Measurements from ENCODE around the gene TUSC2.

TUSC2 gene

DNA sequence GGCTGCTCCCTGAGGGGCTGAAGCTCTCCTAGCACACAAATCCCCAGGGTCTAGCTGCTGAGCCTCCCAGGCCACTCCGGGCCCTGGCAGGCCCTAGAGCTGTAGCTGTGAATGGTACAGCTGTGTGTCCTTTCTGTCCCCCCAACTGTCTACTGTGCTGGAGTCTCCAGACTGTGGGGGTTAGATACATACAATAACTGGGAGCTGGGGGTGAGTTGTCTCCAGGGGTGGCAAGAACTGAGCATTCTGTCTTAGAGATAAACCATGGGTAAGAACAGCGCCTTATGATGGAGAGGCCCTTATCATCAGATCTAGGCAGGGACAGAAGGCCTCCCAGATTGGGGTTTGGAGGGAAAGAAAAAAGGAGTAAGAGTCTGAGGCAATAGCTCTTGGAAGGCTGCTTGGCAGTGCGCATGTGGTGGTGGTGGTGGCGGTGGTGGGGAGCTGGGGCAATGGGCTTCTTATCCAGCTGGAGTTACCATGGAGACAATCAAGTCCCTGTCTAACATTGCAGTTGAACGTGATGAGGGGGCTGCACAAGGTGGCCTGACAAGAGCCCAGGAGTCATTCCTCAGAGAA is 26.3 kb upstream of the TUSC2 start:
- DNase-seq (ENCODE audit: low spot score), result no peak

DNA sequence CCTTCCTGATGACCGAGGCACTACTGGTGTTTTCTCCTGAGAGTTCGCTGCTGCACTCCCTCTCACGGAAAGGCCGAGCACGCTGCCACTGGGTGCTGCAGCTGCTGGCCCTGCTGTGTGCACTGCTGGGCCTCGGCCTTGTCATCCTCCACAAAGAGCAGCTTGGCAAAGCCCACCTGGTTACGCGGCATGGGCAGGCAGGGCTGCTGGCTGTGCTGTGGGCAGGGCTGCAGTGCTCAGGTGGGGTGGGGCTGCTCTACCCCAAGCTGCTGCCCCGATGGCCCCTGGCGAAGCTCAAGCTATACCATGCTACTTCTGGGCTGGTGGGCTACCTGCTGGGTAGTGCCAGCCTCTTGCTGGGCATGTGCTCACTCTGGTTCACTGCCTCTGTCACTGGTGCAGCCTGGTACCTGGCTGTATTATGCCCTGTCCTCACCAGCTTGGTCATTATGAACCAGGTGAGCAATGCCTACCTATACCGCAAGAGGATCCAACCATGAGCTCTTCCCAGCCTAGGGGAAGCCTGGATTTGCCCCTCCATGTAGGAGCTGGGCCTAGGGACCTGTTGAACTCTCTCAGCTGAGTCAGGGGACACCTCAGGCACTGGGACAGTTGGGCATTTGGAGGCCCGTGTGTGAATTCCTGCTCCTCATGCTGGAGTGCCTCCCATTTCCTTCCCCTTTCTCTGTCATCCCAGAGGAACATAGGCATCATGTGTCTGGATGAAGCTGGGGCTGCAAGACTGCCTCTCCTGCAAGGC is 25.4 kb upstream of the TUSC2 start:
- no peak for DNase-seq (ENCODE audit: low spot score)

DNA sequence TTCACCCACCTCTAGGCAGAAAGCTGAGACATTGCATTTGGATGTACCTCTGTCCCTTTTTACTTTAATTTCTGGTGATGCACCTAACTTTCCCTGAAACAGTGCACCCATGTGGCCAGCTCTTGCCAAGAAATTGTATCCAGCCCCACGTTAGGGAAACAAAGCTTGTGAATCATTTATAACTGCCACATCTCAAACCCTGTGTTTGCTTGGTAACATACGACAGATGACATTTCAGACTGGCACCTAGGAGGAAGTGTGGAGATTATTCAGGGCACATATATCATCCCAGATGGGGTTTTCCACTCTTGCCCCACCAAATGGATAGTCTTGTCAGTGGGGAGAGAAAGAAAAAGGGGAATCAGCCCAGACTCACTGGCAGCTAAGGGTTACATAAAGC is 24.8 kb upstream of the TUSC2 start:
- no peak for DNase-seq (ENCODE audit: low spot score)

DNA sequence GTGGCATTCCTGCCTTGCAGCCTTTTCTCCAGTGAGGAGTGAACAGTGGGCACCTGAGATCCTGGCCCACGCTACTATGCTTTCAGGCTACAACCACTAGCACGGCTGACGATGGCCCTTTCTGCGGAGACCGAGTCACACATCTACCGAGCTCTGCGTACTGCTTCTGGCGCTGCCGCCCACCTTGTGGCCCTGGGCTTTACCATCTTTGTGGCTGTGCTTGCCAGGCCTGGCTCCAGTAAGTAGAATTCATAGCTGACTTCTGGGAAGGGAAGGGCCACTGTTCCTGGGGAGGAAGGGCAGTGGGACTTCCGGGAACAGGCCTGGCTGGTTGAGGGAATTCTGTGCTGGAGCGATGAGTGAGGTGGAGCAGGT is 23.3 kb upstream of the TUSC2 start:
- no peak for DNase-seq (ENCODE audit: low spot score)

DNA sequence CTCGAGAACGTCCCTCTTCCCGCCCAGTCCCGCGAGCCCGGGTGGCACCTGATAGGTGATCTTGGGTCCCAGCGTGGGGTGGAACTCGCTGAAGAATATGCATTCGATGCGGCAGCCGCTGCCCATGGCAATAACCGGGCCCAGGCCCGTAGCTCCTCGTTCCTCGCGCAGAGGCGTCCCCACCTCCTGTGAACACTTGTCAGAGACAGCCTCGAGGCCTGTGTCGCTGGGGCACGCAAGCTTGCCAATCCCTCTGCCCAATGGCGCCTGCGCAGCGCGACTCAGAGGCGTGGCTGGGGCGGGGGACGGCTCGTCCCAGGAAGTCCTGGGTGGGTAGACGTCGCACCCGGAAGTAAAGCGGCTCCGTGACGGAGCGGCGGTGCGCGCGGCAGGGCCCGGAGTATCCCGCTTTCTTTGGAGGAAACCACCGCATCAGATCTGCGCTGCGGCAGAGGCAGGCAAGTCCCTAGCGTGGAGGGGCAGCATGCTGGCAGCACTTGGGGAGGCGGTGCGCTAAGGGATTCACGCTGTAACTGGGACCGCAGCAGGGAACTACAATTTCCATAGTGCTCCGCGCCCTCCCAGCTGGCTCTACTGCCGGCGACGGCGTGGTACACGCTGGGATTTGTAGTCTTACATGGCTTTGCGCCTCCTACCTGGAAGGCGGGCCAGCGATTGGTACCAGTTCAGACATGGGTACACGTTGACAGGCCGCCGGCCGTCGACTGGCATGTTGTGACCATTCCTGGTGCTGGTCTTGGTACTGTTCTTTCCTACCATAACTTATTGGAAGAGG is 22.7 kb upstream of the TUSC2 start, which contains the start of the genes CYB561D2 and NPRL2:
TSS of gene CYB561D2 (plus strand) at position 336 of the 796 bp plus-strand sequence. CDS start 572 bp downstream, outside the sequence.
TSS of gene NPRL2 (minus strand) at position 249 of the 796 bp plus-strand sequence. CDS start at position 126, 123 bp downstream.
- DNase-seq (ENCODE audit: low spot score), result peak; percentile 97

DNA sequence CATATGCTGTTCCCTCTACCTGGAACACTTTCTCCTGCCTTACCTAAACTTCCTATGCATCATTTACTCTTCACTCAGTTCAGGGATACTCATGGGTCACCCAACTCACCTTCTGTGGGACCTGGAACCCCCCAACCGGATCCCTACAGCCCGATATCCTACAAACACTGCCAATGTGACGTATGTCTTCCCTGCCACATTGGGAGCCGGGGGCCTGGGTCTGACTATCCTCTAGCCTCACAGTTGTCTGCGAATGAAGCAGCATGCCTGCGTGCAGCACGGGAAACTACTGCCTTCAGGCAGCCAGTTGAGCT is 22.1 kb upstream of the TUSC2 start:
- no peak for DNase-seq (ENCODE audit: low spot score)

DNA sequence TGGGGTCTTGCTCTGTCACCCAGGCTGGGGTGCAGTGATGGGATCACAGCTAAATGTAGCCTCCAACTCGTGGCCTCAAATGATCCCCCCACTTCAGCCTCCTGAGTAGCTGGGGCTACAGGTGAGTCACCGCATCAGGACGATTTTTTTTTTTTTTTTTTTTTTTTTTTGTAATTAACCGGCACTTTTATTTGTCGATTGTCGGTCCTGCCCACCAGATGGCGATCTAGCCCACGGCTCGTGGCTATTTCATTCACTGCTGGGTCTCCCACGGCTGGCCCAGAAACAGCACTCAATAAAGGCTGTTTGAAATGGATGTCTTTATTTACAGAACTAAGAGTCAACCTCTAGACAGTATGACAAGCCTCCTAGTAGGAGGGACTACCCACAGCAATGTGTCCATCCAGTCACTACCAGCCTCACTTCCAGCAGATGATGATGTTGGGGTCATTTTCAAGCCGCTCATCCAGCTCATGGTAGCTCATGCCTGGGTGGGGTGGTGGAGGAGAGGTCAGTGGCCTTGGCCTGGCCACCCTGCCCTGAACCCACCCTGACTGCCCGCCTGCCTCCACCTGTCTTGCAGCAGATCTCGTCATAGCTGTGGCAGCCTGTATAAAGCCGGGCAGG is 19.3 kb upstream of the TUSC2 start:
- peak; percentile 74 for DNase-seq (ENCODE audit: low spot score)

DNA sequence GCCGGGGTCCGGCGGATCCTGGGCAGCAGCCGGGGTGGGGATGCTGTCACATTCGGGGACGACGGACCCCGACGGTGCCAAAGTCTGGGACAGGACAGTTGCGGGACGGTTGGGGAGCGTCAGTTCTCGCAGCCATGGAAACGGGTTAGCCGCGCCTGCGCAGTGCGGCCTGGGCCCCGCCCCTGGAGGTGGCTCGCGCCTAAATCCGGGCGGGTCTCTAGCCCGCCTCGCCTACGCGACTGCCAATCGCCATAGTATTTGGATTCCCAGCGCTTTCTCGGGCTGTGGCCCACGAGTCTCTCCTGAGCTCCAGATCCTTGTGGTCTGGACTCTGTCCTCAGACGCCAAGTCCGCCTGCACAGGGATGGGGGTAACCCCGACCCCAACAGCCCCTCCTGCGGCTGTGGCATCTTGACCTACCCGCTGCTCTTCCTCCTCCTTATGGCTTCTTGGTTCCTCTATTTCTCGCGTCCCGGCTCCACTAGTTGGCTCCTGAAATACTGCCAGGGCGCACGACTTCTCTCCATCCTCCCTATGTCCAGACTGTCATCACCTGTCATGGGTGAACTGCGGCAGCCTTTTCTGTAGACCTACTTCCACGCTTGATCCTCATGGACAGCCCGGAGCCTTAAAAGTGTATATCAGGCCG is 17.7 kb upstream of the TUSC2 start, which contains the start of gene ZMYND10:
TSS of gene ZMYND10 (minus strand) at position 147 of the 649 bp plus-strand sequence. CDS start 153 bp downstream, outside the sequence.
- DNase-seq (ENCODE audit: low spot score), result peak; percentile 94

DNA sequence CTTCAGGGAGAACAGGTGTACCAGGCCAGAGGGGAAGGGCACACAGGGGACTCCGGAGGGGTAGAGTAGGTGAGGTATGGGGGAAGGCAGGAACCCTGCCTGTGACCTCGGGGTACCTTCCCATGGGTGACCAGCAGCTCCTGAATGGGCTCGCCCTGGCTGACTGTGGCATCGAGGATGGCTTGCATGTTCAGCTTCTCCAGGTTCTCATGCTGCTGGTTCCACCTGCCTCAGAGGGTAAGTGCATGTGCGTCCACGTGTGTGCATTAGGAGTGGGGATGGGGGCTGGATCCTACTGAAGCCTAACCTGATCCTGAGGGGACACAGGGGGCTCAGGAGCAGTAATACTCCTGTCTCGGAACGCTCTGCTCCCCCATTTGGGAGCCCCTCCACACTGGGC is 17.0 kb upstream of the TUSC2 start:
- DNase-seq (ENCODE audit: low spot score), result no peak

DNA sequence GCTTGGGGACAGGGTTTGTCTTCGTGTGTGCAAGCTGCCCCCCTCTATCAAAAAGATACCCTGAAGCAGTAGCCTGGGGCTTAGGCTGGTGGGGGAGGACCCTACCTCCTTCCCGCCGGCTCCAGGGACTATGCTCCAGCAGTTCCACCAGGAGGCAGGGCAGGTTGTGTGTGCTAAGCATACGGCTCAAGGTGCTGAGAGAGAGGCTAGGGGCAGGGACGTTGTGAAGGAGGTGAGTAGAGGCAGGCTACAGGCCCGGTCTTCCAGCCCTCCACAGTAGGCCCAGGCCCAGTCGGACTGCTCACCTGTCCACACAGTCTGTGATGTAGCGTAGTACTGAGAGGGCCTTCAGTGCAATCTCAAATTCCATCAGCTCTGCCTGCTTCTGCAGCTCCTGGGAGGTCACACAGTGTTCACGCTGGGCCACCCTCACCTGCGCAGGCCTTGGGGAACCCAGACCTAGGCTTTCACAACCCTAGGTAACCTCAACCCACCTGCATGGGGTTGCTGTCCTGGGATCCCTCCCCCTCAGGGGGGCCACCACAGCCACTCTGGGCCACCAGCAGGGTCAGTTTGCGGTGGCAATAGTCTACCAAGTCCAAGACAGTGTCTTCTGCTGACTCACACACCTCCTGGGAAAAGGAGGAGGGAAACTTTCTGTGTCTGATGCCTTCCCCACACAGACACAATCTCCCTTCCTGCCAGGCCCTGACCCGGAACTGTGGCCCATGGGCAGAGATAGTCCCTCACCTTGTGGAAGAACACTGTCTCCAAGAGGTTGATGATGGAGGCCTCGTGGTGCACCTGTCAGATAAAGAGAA is 15.0 kb upstream of the TUSC2 start:
- no peak for DNase-seq (ENCODE audit: low spot score)

DNA sequence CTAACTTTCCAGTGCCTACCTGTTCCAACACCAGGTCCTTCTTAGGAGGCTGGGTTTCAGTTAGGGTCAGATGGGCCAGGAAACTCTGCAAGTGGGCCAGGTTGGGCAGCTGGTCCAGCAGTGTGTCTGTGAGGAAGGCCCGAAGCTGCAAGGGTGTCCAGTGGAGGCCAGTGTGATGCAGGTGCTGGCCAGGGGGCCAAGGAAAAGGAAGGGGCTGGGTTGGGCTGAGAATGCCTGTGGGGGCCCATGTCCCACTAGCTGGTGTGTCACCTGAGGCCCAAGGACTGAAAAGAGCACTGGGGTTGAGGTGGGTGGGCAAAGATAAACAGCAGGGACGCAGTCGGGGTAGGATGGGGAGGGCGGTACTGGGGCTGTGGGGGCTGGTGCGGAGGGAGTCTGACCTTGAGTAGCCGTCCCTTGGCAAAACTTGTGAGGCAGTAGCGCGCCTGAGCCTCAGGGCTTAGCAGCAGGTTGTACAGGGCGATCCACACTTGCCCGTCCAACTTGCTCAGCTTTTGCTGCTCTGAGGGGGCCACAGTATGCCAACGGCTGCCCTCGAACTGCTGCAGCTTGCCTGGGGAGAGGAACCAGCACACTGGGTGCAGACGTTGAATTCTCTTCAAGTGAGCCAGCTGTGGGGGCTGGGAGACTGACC is 14.1 kb upstream of the TUSC2 start:
- DNase-seq (ENCODE audit: low spot score), result no peak

DNA sequence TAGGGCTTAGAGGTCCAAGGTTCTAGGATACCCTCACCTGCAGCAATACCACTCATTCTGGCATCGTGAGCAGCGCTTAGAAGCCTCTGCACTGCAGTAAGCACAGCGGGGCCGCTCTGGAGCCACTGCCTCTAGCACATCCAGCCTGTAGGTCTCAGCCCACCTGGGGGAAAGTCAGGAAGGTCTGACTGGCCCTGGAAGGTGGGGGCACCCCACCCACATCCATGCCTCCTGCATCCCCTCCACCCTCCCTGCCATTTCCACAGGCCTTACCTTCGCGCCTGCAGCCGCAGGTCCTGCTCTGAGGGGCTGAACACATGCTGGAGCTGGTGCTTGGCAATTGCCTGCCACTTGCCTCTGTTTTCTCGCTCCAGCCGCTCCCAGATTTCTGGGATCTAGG is 13.5 kb upstream of the TUSC2 start:
- DNase-seq (ENCODE audit: low spot score), result no peak

DNA sequence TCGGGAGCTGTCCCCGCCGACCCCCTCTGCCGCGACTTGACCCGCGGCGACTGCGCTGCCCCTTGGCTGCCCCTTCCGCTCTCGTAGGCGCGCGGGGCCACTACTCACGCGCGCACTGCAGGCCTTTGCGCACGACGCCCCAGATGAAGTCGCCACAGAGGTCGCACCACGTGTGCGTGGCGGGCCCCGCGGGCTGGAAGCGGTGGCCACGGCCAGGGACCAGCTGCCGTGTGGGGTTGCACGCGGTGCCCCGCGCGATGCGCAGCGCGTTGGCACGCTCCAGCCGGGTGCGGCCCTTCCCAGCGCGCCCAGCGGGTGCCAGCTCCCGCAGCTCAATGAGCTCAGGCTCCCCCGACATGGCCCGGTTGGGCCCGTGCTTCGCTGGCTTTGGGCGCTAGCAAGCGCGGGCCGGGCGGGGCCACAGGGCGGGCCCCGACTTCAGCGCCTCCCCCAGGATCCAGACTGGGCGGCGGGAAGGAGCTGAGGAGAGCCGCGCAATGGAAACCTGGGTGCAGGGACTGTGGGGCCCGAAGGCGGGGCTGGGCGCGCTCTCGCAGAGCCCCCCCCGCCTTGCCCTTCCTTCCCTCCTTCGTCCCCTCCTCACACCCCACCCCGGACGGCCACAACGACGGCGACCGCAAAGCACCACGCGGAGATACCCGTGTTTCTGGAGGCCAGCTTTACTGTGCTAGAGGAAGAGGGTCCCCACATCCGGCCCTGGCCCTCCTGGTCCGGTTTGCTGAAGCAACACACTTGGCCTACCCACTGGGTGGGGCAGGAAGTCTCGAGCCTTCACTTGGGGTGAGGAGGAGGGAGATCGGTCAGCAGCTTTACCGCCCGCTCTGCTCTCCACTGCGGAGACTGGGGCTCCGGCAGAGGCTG is 12.7 kb upstream of the TUSC2 start, which contains the start of gene RASSF1:
TSS of gene RASSF1 (minus strand) at position 389 of the 882 bp plus-strand sequence. CDS start at position 358, 31 bp downstream.
- no peak for DNase-seq (ENCODE audit: low spot score)

DNA sequence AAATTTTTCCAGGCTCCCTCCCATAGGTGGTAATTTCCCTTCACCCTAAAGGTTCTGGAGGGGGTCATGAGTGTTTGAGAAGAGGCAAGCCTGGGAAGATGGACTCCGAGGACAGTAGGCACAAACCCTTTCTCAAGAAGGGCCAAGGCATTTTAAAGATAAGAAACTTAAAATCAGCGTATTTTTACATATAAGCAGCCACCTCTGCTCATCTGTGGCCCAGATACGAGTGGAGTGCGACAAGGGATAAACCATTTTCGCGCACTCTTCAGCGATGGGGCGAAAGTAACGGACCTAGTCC is 12.1 kb upstream of the TUSC2 start:
- DNase-seq (ENCODE audit: low spot score), result no peak

DNA sequence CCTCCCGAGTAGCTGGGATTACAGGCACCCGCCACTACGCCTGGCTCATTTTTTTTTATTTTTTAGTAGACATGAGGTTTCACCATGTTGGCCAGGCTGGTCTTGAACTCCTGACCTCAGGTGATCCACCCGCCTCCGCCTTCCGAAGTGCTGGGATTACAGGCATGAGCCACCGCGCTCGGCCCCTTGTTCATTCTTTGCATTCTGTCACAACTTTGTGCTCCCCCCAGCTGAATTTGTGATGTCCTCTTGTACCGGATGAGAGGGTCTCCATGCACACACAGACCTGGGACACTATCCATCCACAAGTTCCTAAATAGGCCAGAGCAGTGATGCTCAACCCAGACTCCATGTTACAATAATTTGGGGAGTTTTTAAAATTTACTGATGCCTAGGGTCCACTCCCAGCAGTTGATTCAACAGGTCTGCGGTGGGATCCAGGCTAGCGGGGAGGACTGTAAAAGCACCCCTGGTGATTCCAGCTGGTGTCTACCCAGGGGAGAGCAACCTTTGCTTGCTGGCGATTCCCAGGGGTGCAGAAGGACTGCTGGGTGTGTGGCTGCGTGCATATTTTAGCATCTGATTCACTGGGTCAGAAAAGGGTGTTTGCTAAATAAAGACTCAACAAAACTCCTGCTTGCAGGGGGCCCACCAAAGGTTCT is 11.6 kb upstream of the TUSC2 start:
- DNase-seq (ENCODE audit: low spot score), result no peak

DNA sequence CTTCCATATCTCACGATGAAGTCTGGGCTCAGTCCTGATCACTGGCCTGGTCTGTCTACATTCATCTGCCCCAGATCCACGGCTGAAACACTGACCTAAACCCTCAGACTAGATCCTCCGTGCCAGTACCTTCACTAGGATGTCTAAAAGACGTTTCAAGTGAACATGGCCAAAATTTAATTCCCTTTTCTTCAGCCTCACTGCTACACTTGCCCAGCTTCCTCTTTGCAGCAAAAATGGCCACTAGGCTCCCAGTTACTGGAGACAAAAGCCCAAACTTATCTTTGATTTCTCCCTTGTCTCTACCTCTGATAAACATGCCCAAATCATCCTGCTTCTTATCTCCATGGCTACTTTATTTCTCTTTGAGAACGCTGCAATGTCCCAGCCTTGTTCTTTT is 10.9 kb upstream of the TUSC2 start:
- DNase-seq (ENCODE audit: low spot score), result no peak

DNA sequence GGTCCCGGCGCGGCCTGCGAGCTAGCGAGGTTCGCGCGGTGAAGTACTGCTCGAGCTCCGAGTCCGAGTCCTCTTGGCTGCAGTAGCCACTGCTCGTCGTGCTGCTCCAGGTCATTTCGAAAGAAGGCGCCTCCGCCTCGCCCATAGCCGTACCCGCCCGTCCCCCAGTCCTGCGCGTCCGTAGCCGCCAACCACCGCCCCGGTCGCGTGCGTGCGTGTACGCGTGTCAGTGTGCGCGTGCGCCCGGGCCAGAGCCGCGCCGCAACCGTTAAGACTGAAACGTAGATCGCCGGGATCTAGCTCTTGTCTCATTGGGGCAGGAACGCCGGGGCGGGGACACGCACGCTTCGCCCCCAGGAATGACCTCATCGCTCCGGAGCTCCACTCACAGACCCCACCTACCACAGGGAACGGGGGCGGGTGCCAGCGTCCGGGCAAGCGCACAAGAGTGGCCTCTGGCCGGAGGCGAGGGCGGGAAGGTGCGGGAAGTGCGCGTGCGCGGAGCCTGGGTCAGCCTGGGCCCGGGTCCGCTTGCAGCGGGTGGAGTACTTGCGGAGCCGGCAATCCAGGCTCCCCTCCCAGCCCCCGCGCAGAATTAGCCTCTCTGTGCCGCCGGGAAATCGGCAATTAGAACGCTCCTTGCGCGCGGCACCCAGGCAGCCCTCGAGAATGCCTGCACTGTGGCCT is 9.3 kb upstream of the TUSC2 start:
- DNase-seq (ENCODE audit: low spot score), result peak; percentile 98

DNA sequence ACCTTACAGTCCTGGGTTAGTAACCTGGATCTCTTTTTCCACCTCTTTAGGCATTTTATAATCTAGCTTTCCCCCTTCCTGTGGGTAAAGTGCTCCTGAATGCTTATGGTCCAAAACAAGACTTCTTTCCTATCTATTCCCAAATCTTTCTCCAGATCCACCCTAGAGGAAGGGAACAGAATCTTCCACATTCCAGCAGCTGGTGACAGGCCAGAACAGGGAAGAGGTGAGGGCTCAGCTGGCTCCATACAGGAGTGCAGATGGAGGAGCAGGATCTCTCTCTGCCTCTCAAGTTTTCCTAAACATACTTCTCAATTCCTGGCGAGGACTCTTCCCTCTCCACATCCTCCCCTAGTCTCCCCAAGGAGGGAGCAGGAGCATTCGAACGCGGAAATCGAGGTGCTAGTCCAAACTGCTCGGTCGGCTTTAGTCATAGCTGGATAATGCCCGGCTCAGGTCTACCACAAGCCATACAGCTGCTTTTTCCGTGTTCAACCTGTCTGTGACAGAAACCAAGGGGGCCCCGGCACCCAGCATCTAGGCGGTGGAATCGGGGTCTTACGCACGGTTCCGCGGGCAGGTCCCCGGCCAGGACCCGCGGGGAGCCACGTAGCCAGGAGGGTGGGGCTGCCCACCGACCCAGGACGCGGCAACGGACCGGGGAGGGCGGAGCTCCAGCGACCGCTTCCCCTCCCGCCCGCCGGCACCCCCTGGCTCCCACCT is 8.6 kb upstream of the TUSC2 start:
- no peak for DNase-seq (ENCODE audit: low spot score)

Data from D341Med (cell line).